T-helper 1 cell (primary cell): Measurements from ENCODE around the gene SPATA13.
"Not testable (repeated sequence)": the region's sequence is repeated elsewhere in the genome, so short reads cannot be mapped to it uniquely, and the experiment has no call there.

ENCODE experiments used
- DNase-seq, 5 donors: peaks; one replicate each; pipeline ENCODE4 v3.0.0-alpha.2; 2012 to 2020

Gene SPATA13

GRCh38 chr13:24323036-24323738 is 162.7 kb downstream of the SPATA13 start:
- DNase-seq: no peak

GRCh38 chr13:24323739-24324075 is 163.2 kb downstream of the SPATA13 start:
- DNase-seq: no peak

- not testable (repeated sequence) for DNase-seq
Measured at GRCh38 chr13:24327598-24327997, 167.1 kb downstream of the SPATA13 start.

GRCh38 chr13:24328145-24328544 is 167.6 kb downstream of the SPATA13 start:
- no peak for DNase-seq

DNA sequence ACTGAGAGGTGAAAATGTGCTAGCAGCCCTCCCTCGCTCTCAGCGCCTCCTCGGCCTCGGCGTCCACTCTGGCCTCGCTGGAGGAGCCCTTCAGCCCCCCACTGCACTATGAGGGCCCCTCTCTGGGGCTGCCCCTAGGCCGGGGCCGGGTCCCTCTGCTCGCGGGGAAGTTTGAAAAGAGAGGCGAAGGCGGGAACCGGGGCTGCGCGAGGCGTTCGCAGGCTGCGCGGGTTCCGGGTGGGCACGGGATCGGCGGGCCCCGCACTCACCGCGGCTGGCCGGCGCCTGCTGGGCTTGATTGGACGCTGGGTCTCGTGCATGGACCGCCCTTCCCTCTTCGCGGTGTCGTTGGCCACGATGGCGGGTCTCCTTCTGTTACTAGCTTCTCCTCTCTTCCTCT is 178.2 kb downstream of the SPATA13 start:
- DNase-seq: no peak

DNA sequence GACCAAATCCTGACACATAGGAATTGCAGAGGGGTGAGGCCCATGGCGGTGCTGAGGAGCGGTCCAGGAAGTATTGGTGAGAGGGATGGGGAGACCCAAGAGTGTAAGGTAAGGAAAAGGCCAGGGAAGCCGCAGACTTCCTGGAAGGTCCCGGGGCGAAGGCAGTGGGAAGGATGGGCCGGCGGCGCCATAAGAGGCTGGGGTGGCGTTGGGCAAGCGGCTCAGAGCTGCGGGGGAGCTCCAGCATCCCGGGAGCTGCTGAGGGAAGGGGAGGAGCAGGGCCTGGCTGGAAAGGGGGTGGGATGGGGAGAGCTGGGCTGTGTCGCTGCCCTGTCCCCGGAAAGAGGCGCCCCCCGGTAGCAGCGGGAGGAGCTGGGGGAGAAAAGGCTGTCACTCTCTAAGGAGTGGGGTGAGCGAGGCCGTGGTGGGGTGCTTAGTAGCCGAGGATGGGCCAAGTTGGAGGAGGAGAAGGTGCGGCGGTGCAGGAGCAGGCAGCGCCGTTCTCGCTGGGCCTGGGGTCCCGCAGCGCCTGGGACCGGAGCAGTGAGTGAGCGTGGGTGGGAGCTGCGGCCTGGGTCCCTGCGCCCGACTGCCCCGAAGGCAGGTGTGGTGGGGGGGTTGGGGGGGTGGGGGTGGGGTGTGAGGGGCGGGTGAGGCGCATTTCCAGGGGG is 179.6 kb downstream of the SPATA13 start:
- DNase-seq: no peak

GRCh38 chr13:24340608-24340955 is 180.1 kb downstream of the SPATA13 start:
- DNase-seq: no peak

GRCh38 chr13:24341439-24341838 is 180.9 kb downstream of the SPATA13 start:
- DNase-seq: no peak

DNA sequence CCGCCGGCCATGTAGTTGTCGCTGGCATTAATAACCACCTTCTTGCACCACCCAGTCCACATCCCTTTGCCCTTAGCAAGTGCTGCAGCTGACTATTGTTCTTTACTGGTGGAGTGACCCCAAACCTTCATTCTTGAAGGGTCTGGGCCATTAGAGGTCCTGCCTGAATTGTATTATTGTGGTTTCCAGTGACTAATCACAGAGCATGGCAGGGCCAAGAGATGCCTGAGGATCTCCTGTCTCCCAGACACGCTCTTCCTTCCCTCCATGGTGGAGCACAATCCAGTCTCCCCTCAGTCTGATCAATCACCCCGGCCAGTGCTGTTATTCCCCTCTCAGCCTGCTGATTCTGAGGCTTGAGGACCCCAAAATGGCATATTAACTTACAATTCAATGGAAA is 187.9 kb downstream of the SPATA13 start:
- DNase-seq: no peak

- no peak for DNase-seq
Measured at GRCh38 chr13:24348797-24349515, 188.4 kb downstream of the SPATA13 start.

DNA sequence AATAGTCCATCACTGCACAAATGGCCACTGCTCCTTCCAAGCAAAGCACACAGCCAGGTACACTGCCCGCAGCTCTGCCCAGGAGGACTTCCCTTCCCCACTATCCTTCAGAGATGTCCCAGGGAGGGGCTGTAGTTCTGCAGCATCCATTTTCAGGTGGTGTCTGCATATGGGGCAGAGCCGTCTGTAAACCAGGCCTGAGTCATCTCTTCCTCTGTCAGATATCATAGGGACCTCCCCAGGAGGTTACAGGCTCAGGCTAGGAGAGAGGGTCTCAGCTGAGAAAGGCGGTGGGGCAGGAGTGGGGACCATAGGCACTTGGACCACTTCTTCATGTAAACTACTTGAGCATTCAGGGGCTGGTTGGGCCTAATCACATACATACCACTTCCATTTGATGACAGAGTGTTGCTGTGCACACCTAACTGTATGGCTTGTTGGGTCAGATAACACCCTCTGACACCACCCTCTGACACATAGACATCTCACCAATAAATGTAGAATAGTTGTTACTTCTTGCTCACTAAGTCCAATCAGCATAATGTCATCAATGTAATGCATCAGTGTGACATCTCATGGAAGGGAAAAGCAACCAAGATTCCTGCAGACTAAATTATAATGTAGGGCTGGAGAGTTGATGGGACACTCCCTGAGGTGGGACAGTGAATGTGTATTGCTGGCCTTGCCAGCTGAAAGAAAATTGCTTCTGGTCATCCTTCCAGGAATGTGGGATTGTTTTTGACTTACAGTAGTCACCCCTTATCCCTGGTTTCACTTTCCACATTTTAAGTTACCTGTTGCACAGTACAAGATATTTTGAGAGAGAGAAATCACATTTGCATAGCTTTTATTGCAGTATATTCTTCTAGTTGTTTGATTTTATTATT is 189.5 kb downstream of the SPATA13 start:
- DNase-seq: not testable (repeated sequence)

GRCh38 chr13:24351423-24351822 is 190.9 kb downstream of the SPATA13 start:
- DNase-seq: no peak

- DNase-seq: no peak
Measured at GRCh38 chr13:24353736-24354135, 193.2 kb downstream of the SPATA13 start.

DNA sequence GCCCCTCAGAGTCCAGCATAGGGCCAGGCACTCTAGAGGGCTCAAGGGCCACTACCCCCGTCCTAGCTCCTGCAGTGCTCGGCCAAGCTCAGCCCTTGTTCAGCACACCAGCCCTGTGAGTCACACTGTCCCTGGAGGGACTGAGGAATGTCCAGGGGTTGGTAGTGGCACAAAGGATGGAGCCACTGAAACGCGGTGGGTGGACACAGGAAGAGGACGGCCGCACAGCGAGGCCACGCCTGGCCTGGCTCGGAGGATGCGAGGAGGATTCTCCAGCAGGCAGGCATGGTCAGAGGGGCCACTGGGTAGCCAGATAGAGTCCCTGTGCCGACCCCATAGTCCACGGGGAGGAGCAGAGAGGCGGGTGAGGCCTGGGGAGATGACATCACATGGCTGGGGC is 194.6 kb downstream of the SPATA13 start:
- no peak for DNase-seq

DNA sequence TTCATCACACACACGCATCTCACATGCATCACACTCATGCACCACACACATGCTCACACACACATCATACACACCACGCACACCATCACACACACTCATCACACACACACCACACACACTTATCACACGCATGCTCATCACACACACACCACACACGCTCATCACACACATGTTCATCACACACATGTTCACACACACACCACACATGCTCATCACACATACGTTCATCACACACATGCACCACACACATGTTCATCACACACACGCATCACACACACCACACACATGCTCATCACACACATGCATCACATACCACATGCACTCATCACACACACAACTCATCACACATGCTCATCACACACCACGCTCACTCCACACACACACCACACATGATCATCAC is 195.8 kb downstream of the SPATA13 start:
- DNase-seq: no peak
